NT2/D1 (cell line): ENCODE measurements around the gene MAGI1.

Source experiments
- SUZ12 ChIP-seq: IDR thresholded peaks from 2 replicates; pipeline ENCODE4 v1.6.1; 2011; ENCODE audit not compliant: insufficient read length, insufficient read depth; ENCODE audit errors: extremely low read depth
- YY1 ChIP-seq: IDR thresholded peaks from 2 replicates; pipeline ENCODE4 v1.6.1; 2011; ENCODE audit not compliant: insufficient read length, insufficient read depth
- ZNF274 ChIP-seq: IDR thresholded peaks from 2 replicates; pipeline ENCODE4 v1.6.1; 2011; ENCODE audit warnings: mild to moderate bottlenecking, low read depth, low read length

DNA sequence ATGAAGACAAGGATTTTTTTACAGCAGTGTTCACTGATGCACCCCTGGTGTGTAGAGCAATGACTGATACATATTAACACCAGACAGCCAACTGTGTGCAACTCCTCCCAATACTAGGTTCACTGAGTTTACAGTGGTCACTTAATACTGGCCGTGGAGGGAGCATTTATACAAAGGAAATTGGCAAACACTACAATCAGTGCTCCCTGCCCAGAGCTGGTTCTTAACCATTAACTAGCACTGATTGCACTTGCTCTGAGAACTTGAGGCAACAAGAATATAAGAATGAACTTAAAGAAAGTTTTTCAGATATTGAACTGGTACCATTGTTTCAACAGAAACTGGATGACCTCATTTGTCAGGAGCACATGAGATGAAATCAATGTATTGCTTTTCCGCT lies 110.6 kb downstream of the MAGI1 start:
- TF ChIP-seq YY1 (no peak), SUZ12 (no peak), ZNF274 (no peak)
